Measurements from ENCODE around the gene OR1A2.
"Not testable (repeated sequence)": the region's sequence is repeated elsewhere in the genome, so short reads cannot be mapped to it uniquely, and the experiment has no call there.

The OR1A2 gene, protein sequence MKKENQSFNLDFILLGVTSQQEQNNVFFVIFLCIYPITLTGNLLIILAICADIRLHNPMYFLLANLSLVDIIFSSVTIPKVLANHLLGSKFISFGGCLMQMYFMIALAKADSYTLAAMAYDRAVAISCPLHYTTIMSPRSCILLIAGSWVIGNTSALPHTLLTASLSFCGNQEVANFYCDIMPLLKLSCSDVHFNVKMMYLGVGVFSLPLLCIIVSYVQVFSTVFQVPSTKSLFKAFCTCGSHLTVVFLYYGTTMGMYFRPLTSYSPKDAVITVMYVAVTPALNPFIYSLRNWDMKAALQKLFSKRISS

GRCh38 chr17:3197219-3197618 lies at the start of gene OR1A2:
Gene OR1A2 (plus strand): TSS chr17:3197519. CDS start chr17:3197519, 0 bp downstream.
- no peak for DNase-seq

DNA sequence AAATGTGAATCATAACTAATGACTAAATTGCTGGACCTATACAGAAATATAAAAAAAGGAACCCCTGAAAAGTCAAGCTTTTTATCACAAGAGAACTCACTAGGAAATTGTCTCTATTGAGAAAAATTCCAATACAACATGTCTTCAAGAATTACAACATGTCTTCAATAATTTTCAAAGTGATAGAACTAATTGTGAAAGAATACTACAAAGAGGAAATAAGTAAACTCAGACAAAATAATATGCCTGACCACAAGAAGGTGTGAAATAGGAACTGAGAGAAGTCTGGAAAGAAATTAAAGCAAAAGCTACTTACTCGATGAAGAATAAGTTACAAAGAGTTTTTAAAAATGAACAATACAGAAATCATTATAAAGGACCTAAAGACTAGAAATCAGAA lies 40.1 kb upstream of the OR1A2 start:
- DNase-seq = no peak

GRCh38 chr17:3167574-3167973 lies 29.7 kb upstream of the OR1A2 start:
- no peak for DNase-seq

GRCh38 chr17:3189961-3190360 lies 7.4 kb upstream of the OR1A2 start:
- no peak for DNase-seq

- DNase-seq = no peak
Measured at GRCh38 chr17:3207367-3207766, 10.0 kb downstream of the OR1A2 start, which contains the start of gene OR1A1. Gene OR1A1 (plus strand): TSS chr17:3207667. CDS start chr17:3215621, 7,954 bp downstream.

GRCh38 chr17:3208484-3208883 lies 11.2 kb downstream of the OR1A2 start:
- DNase-seq = no peak

DNA sequence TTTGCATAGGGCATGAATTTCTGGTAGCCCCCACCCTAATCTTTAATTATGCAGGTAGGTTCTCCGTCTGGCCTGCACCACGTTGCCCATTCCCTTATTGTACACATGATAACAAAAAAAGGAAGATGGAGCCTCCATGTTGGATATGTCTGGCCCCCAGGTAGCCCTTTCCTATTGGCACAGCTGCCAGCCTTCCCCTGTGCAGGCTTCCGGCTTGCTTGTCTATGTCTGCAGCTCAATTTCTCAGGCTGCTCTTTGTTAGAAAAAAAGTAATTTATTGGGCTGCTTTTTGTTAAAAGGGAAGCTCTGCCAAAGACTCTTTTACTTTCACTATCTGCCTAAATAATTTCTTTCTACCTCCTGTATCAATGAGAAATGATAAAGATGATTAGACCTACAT lies 15.7 kb downstream of the OR1A2 start:
- no peak for DNase-seq

DNA sequence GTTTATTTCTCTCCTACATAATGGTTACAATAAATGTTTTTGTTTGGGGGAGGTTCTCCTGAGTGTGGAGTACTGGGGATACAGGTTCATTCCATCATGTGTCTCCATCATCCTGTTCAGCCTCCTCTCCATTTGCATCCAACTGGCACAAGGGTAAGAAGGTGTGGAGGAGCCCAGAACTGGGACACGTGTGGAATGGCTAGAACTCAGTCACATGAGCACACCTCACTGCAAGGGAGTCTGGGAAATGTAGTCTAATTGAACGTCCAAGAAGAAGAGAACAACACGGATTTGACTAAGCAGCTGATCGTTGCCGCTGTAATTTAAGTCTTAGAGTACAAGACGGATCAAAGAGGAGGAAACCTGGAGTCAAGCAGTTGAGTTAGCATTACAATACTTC lies 16.3 kb downstream of the OR1A2 start:
- no peak for DNase-seq

GRCh38 chr17:3219978-3220377 lies 22.7 kb downstream of the OR1A2 start:
- not testable (repeated sequence) for DNase-seq

DNA sequence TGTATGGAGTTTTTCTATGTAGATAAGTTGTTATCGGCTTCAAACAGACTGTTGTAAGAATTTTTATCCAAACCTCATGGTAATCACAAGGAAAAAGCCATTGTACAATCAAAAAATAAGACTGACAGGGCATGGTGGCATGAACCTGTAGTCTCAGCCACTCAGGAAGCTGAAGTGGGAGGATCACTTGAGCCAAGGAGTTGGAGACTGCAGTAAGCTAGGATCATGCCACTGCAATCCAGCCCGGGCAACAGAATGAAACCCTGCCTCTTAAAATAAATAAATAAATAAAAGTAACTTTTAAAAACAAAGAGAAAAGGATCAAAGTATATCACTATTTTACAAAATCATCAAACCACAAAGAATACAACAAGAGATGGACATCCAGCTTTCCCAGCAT lies 24.5 kb downstream of the OR1A2 start:
- no peak for DNase-seq

GRCh38 chr17:3222505-3222904 lies 25.2 kb downstream of the OR1A2 start:
- DNase-seq = no peak

DNA sequence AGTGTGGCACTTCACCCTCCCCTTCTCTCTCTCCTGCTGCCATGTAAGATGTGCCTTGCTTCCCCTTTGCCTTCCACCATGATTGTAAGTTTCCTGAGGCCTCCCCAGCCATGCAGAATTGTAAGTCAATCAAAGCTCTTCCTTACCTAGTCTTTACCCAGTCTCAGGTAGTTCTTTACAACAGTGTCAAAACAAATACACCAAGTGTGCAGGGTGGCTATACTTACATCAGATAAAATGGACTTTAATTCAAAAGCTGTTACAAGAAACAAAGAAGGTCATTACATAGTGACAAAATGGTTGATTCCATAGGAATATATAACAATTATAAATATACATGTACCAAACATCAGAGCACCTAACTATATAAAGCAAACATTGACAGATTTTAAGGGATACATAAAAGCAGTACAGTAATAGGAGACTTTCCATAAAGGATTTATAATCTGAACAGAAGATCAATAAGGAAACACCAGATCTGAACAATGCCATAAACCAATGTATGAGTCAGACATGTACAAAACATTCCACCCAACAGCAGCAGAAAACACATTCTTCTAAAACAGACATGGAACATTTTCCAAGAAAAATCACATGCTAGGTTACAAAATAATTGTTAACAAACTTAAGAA lies 27.5 kb downstream of the OR1A2 start:
- not testable (repeated sequence) for DNase-seq

- not testable (repeated sequence) for DNase-seq
Measured at GRCh38 chr17:3232300-3232699, 35.0 kb downstream of the OR1A2 start.

- DNase-seq = not testable (repeated sequence)
Measured at GRCh38 chr17:3238685-3239084, 41.4 kb downstream of the OR1A2 start.

DNA sequence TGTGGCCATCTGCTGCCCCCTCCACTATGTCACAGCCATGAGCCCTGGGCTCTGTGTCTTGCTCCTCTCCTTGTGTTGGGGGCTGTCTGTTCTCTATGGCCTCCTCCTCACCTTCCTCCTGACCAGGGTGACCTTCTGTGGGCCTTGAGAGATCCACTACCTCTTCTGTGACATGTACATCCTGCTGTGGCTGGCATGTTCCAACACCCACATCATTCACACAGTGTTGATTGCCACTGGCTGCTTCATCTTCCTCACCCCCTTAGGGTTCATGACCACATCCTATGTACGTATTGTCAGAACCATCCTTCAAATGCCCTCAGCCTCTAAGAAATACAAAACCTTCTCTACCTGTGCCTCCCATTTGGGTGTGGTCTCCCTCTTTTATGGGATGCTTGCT lies 43.7 kb downstream of the OR1A2 start:
- not testable (repeated sequence) for DNase-seq

GRCh38 chr17:3244841-3245240 lies 47.5 kb downstream of the OR1A2 start:
- not testable (repeated sequence) for DNase-seq
